Hematopoietic multipotent progenitor cell treated with erythropoietin and hydrocortisone succinate and interleukin-3 and kit ligand, for 8 days (in vitro differentiated cells): ENCODE results near the gene ARMC9.
"Not testable (repeated sequence)": the region's sequence is repeated elsewhere in the genome, so short reads cannot be mapped to it uniquely, and the experiment has no call there.

Experiments used
- DNase-seq: peaks from one replicate; pipeline ENCODE4 v3.0.0-alpha.2; 2015

Gene ARMC9

GRCh38 chr2:231403421-231404182 is 205.2 kb downstream of the ARMC9 start:
- DNase-seq, result peak; percentile 20

- not testable (repeated sequence) for DNase-seq
These were observed 205.8 kb downstream of the ARMC9 start for GRCh38 chr2:231404183-231404578.

DNA sequence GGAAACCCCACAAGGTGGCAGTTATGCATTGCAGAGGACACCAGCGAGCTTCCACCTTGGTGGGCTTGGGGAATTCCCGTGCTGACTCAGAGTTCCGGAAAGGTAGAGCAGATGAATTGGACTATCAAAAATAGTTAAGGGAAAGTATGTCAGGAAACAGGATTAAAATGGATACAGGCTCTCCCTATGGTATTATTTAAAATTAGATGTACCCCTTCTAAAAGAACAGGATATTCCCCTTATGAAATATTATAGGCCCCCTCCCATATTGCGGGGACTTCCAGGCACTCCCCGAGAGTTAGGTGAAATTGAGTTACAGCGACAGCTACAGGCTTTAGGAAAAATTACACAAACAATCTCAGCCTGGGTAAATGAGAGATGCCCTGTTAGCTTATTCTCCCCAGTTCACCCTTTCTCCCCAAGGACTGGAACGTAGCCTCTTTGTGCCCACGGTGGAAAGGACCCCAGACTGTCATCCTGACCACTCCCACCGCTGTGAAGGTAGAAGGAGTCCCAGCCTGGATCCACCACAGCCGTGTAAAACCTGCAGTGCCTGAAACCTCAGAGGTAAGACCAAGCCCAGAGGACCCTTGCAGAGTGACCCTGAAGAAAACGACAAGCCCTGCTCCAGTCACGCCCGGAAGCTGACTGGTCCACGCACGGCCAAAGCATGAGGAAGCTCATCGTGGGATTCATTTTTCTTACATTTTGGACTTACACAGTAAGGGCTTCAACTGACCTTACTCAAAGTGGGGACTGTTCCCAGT is 207.4 kb downstream of the ARMC9 start:
- DNase-seq, result not testable (repeated sequence)

DNA sequence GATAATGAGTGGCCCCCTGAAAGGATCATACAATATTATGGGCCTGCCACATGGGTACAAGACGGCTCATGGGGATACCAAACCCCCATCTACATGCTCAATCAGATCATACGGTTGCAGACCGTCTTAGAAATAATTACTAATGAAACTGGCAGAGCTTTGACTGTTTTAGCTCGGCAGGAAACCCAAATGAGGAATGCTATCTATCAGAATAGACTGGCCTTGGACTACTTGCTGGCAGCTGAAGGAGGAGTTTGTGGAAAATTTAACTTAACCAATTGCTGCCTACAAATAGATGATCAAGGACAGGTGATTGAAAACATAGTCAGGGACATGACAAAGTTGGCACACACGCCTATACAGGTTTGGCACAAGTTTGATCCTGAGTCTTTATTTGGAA is 209.3 kb downstream of the ARMC9 start:
- DNase-seq, result not testable (repeated sequence)

DNA sequence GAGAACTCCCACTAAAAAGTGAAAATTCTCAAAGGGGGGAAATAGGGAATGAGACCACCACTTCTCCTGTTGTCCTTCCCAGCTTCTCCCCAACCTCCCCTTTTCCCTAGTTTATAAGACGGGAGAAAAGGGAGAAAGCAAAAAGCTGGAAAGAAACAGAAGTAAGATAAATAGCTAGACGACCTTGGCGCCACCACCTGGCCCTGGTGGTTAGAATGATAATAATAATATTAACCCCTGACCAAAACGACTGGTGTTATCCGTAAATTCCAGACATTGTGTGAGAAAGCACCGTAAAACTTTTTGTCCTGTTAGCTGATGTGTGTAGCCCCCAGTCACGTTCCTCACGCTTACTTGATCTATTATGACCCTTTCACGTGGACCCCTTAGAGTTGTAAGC is 209.9 kb downstream of the ARMC9 start:
- not testable (repeated sequence) for DNase-seq

DNA sequence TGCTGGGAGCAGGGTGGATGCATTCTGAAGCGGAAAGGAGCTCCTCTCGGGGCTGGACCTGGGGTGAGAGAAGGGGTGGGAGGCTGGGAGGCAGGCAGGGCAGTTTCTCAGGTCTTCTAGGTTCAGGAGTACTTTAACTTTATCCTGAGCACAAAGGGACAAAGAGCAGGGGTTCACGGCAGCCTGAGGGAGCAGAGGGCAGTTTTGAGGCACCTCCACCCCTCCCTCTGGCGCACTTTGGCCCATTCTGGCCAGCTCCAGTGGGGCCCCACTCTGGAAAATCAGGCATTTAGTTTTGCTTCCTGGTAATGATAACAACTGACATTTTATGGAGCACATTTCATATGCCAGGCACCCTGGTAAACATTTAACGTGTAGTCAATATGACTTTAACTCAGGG is 211.3 kb downstream of the ARMC9 start:
- DNase-seq, result no peak

DNA sequence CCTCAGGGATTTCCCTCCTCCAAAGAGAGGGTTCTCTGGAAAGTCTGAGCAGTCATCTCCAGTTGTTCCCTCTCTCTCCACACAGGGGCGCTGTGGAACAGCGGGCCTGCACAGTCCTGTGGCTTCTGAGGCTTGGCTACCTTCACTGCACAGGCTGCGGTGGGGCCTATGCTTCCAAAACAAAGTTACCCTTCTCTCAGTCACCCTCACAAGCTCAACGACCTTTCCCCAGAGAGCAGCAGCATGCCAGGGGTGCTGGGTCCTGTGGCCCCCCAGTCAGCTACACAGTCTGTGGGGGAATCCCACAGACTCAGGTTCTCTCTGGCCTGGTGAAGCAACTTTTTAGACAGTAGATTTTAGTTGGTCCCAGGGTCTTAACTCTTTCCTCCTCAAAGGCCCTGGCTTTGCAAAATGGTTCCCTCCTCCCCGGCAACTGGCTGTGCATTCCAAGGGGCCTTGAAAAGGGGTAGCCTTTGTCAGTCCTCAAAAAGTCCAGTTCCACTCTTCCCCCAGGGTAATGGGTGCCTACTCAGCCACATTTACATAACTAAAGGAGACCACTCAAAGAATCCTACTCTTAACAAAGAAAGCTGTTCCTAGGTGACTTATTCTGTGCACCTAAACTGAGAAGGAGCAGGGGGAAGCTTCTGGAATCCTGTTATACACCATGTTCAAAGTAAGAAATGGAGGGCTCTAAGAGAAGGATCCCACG is 212.0 kb downstream of the ARMC9 start:
- no peak for DNase-seq

DNA sequence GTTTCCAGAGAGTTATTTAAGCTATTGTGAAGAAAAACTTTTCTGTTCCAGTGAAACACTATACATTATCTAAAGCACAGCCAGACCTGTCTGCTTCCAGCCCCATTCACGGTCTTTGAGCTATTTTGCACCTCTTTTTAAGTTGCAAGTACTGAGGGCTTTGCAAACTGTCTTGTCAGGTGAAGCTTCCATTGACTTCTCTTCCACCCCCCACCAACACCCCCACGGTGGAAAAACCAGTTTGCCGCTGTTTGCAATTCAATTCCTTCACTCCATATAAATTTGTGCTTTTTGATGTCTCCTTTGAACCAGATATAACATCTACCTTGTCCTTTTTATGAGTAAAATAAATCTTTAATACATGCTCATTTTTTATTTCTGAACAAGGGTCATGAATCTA is 212.8 kb downstream of the ARMC9 start:
- DNase-seq, result no peak

DNA sequence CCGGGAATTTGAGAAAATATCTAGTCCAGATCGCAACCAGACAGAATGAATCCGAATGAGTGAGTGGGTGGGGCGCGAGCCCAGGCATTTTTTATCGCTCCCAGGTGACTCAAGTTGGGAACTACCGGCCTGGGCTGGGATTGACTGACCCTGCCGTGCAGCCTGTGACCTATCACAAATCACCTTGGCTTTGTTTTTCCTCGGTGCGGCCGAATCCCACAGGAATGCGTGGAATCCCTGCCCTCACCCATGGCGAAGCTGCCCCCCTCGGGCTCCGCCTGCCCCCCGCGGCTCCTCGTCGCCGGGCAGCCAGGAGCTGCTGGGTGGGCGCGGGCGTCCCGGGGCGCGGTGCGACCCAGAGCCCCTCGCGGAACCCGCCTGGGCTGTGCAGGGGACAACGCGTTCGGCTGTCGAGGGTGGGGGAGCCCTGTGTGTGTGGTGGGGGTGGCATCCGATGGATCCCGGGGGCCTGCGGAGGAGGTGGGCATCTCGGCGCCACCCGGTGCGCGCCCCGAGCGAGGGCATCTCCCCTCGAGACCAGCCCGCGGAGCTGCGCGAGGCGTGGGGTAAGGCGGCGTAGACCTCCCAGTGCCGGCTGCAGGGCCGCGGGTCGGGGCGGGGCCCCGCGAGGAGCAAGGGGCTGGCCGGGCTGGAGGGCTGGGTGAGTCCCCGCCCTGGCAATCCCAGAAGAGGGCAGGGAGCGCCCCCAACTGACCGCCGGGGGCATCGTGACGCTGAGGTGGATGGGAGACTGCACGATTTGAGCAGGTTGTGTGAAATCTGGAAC is 213.6 kb downstream of the ARMC9 start:
- peak; percentile 75 for DNase-seq

DNA sequence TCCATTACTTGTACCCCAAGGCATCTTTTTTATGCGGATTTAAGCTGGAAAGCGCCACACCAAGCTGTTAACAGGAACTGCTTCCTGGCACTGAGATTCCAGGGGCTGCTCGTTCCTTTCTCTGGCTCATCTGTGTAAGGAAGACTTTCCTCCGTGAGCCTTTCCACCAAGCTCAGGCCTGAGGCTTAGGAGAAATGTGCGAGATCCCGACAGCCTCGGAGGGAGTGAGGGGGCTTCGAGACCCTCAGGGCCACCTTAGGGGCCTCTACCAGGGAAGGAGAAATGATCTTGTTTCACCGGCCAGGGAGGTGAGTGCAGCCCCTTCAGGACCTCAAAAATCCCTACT is 214.2 kb downstream of the ARMC9 start:
- no peak for DNase-seq

- DNase-seq, result no peak
These were observed 215.0 kb downstream of the ARMC9 start for GRCh38 chr2:231413456-231413855.

- DNase-seq, result no peak
These were observed 215.6 kb downstream of the ARMC9 start for GRCh38 chr2:231413921-231414476.

DNA sequence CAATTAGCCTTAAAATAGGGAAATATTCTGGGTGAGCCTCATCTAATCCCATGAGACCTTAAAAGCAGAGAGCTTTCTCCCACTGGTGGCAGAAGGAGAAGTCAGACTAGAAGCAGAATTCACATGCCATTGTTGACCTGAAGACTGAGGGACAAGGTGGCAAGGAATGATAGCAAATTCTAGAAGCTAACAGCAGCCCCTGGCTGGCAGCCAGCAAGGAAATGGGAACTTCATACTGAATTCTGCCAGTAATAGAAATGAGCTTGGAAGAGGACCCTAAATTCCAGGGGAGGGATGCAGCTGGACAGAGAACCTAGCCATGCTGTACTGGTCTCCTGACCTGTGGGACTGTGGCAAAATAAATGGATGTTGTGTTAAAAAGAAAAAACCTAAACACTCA is 216.6 kb downstream of the ARMC9 start:
- peak; percentile 43 for DNase-seq

DNA sequence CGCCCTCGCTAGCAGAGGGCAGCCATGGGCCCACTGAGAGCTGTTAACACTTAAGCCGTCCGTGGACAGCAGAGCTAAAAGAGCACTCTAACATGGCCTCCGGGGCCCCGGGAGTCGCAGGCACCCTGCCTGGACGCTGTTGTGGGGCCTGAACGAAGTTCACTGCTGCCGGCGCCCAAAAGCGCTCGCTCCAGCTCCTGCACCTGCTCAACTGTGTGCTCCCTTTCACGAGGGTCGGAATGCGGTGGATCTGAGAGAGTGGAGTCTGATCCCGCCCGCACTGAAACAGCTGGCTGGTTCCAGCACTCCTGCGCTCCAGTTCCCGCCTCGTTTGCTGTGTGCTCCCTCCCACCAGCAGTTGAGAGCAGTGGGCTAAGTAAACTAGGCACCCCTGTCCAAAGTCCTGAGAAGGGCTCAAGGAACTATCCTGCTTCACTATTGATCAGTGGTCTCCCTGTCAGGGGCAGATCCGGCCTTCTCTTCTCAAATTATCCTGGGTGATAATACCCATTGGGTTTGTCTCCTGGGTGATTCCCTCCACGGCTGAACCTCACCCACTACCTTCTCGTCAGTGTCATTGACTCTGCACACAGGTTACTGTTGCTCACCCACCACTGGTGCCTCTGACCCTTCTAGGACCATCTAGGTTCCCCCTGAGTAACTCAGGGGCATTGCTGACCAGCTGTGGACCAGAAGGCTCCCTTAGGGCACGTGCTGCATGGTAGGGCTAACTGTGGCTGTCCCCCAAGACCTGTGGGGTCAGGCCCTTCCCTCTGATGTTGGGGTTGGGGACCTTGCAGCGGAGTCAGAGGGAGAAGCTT is 220.6 kb downstream of the ARMC9 start:
- DNase-seq, result no peak

DNA sequence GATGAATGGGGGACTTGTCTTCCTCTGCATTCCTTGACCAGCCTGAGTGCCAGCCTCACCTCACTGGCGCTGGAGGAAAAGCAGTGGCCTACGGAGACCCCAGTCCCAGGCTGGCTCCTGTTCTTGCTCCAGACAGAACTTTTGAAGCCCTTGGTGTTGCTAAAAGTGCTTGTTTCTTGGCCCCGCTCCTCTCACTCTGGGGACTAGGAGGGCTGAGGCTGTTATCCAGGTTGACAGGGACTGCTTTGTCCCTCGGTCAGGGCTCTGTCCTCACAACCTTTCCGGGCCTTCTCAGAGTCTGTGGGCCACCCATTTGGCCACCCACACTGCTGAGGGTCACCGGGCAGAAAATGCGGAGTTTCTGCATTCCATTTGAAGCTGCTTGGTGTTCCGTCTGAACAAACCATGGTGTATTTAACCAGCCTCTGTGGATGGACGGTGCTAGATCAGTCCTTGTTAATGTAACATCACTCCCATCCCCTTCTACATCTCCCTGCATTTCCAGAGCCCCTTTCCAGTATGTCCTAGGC is 222.7 kb downstream of the ARMC9 start:
- no peak for DNase-seq

GRCh38 chr2:231422056-231422455 is 223.6 kb downstream of the ARMC9 start:
- peak; percentile 53 for DNase-seq

DNA sequence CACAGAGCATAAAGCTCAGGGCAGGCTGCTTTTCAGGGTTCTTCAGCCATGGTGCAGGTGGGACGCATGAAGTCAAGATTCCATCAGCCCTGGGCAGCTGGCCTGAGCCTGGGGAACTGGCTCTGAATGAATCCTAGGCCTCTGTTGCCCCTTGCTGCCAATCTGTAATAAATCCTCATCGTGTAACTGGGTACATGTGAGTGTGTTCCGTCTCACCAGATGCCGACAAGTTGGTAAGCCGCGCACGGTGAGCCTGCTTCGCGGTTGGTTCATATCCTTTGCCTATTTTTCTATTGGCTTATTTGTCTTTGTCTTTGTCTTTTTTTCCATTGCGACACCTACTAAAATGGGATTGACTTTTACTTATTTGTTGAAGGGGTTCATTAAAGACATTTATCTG is 224.7 kb downstream of the ARMC9 start:
- DNase-seq, result no peak
